BE2C (cell line): Measurements from ENCODE around the gene IDI2.

Source experiments
- DNase-seq: peaks from one replicate; pipeline ENCODE4 v3.0.0-alpha.2; 2020
- H3K27me3 ChIP-seq: fragments of 250-450 bp; sonication (Bioruptor Pico); 2 replicates; pipeline ENCODE4 v1.5.1; 2020; ENCODE audit warnings: mild to moderate bottlenecking
- H3K36me3 ChIP-seq: fragments of 250-450 bp; sonication (Bioruptor Pico); 2 replicates; pipeline ENCODE4 v1.5.1; 2020; ENCODE audit warnings: mild to moderate bottlenecking
- H3K4me1 ChIP-seq: fragments of 250-450 bp; sonication (Bioruptor Pico); 2 replicates; pipeline ENCODE4 v1.5.1; 2020
- H3K4me3 ChIP-seq: 2 replicates; pipeline ENCODE4 v1.5.1; 2011; ENCODE audit warnings: low read depth, low read length
- H3K9me3 ChIP-seq: fragments of 250-450 bp; sonication (Bioruptor Pico); 2 replicates; pipeline ENCODE4 v1.5.1; 2020
- CTCF ChIP-seq: IDR thresholded peaks from 2 replicates; pipeline ENCODE4 v1.5.1; 2012; ENCODE audit warnings: mild to moderate bottlenecking, low read depth, low read length

The IDI2 gene

GRCh38 chr10:990808-991207, 34.9 kb downstream of the IDI2 start:
- no peak for TF ChIP-seq CTCF
- no peaks in the 10 kb centered on the region for H3K27me3 ChIP-seq
- no peak overlapping the region for H3K4me3 ChIP-seq
- H3K36me3 ChIP-seq: peaks cover 47% of the 10 kb centered on the region
- DNase-seq: no peak
- no peaks in the 10 kb centered on the region for H3K9me3 ChIP-seq
- H3K4me1 ChIP-seq: no peaks in the 10 kb centered on the region

GRCh38 chr10:988667-989545, 36.8 kb downstream of the IDI2 start:
- no peaks in the 10 kb centered on the region for H3K27me3 ChIP-seq
- H3K9me3 ChIP-seq: no peaks in the 10 kb centered on the region
- no peak for TF ChIP-seq CTCF
- DNase-seq: no peak
- no peaks in the 10 kb centered on the region for H3K4me1 ChIP-seq
- peak overlapping the region; percentile 100 for H3K4me3 ChIP-seq
- peaks cover 28% of the 10 kb centered on the region for H3K36me3 ChIP-seq

GRCh38 chr10:987870-988666, 37.6 kb downstream of the IDI2 start, which contains the start of gene GTPBP4:
GTPBP4 (plus strand) TSS chr10:988434; CDS start chr10:988480, 46 bp downstream.
- Histone ChIP-seq H3K4me1 (no peaks in the 10 kb centered on the region), H3K27me3 (no peaks in the 10 kb centered on the region), H3K4me3 (peak within 1 kb of the TSS; percentile 100), H3K9me3 (no peaks in the 10 kb centered on the region), H3K36me3 (peaks cover 19% of the 10 kb centered on the region)
- peak; percentile 11; the same call in 1 of the 2 replicates for TF ChIP-seq CTCF
- DNase-seq: peak; percentile 95

DNA sequence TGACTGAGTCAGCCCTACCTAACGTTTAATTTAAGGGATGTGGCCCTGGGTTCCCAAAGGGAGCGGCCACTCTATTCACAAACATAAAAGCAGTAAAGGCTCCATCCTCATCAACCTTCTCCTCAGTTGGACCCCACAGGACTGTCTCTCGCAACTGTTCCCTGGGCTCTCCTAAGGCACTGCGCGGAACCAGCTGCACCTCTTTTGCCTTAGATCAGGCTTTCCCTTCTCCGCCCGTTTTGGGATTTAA, 38.1 kb downstream of the IDI2 start:
- no peaks in the 10 kb centered on the region for H3K27me3 ChIP-seq
- peak overlapping the region; percentile 100 for H3K4me3 ChIP-seq
- TF ChIP-seq CTCF: no peak
- peaks cover 14% of the 10 kb centered on the region for H3K36me3 ChIP-seq
- no peak for DNase-seq
- no peaks in the 10 kb centered on the region for H3K4me1 ChIP-seq
- H3K9me3 ChIP-seq: no peaks in the 10 kb centered on the region

GRCh38 chr10:986881-987619, 38.6 kb downstream of the IDI2 start:
- H3K36me3 ChIP-seq: peaks cover 11% of the 10 kb centered on the region
- H3K27me3 ChIP-seq: no peaks in the 10 kb centered on the region
- H3K9me3 ChIP-seq: no peaks in the 10 kb centered on the region
- H3K4me3 ChIP-seq: peak overlapping the region; percentile 100
- no peak for DNase-seq
- no peak for TF ChIP-seq CTCF
- H3K4me1 ChIP-seq: no peaks in the 10 kb centered on the region
